CD4-positive, alpha-beta T cell treated with Interleukin-6 for 4 hours (primary cell): ENCODE data around the gene ZNF672.
"Not testable (repeated sequence)": the region's sequence is repeated elsewhere in the genome, so short reads cannot be mapped to it uniquely, and the experiment has no call there.

Source experiments
- DNase-seq: peaks from one replicate; pipeline ENCODE4 v3.0.0-alpha.2; 2020; ENCODE audit warnings: mixed read lengths

The ZNF672 gene

DNA sequence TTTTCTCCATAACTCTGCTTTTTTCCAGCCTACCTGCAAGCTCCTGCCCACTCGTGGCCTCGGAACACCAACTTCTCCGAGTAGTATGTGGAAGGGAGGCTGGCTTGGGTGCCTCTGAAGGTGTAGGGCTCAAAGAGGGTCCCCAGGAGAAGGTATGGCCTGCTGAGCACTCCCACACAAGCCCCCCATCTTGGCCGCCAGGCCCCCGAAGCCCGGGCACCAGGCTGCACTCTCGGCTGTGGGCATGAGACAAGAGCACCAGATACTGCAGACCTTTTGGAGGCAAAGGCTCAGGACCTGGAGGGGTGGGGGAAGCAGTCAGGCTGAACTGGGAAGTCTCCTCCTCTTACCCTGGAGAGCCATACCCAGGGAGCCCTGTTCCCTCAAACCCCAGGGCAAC is 19.2 kb downstream of the ZNF672 start:
- DNase-seq: no peak

DNA sequence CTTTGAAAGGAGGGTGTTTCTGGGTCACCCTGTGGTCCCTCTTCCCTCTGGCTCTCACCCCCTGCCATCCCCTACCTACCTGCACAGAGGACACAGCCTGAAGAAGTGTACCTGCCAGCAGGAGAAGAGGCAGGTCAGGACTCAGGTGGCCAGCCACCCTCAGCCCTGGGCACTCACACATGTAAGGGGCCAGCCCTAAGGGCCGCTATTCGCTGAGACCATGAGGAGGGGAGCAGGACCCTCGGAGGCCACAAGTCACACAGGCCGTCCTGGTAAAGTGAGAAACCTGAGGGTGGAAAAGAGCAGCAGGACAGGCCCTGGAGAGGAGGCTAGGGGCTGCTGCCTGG is 19.7 kb downstream of the ZNF672 start:
- no peak for DNase-seq

DNA sequence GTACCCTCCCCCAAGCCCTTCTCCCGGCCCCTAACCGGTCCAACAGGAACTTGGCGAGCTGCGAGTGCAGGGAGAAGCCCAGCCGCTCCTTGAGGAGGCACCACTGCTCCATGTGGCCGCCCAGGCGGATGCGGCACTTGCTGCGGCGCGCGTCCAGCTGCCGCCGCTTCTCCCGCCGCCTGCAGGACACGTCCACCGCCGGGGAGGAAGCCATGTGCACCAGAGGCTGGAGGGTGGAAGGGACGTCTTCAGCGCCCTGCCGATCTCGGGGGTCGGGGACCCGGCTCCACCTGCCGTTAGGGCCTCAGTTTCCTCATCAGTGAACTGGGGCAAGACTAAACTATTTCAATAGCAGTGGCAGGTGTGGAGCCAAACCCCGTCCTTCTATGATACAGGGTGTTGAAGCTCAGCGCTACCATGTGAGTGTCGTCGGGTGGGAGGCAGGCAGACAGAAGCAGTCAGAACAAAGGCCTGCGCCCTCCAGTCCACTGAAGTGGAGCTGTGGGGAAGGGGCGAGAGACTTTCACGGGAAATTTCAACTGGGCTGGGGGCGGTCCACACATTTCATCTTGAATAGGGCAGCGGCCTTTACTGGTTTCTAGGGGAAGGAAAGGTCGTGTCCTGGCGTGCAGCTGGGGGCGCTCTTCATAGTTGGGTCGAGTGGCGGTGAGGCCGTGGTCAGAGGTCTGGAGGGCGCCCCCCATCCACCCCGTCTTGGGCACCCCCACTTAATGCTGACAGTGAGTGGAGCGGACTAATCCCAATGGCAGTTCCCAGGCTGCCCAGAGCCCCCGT is 20.3 kb downstream of the ZNF672 start:
- DNase-seq: peak; percentile 39

DNA sequence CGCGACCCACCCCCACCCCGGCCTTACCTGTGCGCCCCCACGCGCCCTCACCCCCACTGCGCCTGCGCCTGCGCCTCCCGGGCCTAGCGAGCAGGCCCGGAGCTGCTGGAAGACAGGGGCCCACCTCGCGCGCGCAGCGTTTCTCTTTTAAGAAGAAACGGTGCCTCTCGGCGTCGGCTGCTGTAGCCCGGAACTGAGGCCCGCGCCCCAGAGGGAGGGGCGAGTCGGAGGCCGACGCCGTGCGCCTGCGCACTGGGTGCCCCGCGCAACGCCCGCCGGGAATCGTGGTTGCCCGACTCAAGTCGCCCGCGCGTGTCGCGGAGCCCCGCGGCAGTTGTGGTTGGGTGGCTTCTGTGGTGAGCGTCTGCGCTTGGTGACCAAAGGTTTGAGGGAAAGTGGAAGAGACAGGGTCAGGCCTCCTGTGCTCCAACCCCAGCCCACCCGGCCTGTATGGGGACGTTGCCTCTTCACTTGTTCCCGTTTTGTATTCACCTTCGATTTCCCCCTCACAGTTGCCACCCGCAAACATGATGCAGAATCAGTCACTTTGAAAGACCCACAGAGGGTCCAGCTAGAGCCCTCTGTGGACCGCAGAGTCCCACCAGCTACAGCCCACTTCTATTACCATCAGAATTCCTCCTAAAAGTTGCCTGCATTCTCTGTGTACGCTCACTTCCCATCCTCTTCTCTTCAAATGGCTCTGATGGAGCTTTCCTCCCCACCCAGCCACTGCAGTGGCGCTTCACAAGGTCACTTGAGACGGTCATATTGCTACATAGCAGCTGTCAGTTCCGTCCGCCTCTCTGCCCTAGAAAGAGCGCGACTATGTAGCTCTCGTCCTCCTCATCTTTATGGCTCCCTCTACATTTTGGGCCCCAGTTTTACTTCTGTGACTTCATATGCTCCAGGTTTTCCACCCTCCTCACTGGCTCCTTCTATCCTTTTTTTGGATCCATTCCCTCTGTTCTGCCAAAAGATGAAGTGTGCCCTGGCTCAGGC is 21.2 kb downstream of the ZNF672 start, which contains the start of gene ZNF692:
Gene ZNF692 (minus strand): TSS at position 195 of the 999 bp plus-strand sequence. CDS start 776 bp downstream, outside the sequence.
- DNase-seq: peak; percentile 98

DNA sequence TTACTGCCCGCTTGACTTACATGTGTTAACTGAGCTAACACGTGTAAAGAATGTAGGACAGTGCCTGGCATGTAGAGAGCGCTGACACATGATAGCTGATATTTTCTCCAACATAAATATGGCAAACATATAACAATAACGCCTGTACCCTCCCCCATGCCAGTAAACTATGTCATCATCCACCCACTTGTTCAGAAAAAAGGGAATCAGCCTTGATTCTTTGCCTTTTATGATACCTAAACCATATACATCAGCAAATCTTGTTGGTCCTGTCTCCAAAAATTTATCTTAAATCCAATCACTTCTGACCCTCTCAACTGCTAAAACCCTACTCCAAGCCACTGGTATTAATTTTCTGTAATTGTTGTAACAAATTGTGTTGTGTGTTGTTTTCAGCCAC is 22.0 kb downstream of the ZNF672 start:
- no peak for DNase-seq

- DNase-seq: no peak
These were observed 23.6 kb downstream of the ZNF672 start for GRCh38 chr1:248861616-248862015.

- no peak for DNase-seq
These were observed 24.6 kb downstream of the ZNF672 start for GRCh38 chr1:248862695-248862997.

GRCh38 chr1:248862998-248863881 is 25.2 kb downstream of the ZNF672 start:
- DNase-seq: peak; percentile 91

DNA sequence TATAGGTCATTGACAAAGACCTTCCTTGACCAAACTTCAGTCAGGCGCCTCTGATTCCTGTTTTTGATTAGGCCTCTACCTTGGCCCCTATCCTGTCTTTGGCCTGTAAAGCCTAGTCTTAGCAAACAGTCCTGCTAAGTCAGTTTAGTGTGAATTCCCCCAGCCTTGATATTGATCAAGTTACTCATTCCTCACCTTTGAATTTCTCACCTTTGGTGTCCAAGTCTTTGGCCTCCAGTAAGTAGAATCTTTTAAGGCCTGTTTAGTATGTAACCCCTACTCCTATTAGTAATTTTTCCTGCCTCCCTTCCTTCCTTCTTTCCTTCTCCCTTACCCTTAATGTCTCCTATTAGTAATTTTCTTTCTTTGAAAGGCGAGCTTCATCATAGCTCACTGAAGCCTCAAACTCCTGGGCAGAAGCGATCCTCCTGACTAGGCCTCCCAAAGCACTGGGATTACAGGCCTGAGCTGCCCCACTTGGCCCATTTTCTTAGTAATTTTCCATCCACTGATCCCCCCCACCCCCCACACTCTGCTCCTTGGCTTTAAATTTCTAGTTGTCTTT is 33.9 kb downstream of the ZNF672 start:
- DNase-seq: no peak

GRCh38 chr1:248872752-248873408 is 34.9 kb downstream of the ZNF672 start:
- peak; percentile 49 for DNase-seq

GRCh38 chr1:248873409-248873992 is 35.5 kb downstream of the ZNF672 start:
- peak; percentile 87 for DNase-seq

- peak; percentile 82 for DNase-seq
These were observed 36.0 kb downstream of the ZNF672 start for GRCh38 chr1:248873993-248874533.

GRCh38 chr1:248881261-248881660 is 43.2 kb downstream of the ZNF672 start:
- DNase-seq: no peak

DNA sequence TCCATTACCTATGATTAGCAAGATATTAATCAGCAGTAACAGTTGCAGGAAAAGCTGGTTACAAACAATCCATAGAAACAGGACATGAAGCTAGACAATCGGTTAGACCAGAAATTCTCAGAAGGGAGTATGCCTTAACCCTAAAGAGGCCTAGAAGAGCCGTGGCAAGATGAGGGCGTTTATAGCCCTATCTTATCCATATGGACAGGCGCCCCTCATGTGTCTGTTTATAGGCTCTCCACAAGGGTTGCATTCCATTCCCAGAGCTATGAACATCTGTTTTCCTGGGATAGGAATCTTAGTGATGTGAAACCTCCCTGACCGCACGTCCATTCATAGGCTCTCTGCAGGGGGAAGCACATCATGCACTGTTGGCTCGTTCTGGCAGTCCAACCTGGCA is 44.4 kb downstream of the ZNF672 start:
- DNase-seq: not testable (repeated sequence)

DNA sequence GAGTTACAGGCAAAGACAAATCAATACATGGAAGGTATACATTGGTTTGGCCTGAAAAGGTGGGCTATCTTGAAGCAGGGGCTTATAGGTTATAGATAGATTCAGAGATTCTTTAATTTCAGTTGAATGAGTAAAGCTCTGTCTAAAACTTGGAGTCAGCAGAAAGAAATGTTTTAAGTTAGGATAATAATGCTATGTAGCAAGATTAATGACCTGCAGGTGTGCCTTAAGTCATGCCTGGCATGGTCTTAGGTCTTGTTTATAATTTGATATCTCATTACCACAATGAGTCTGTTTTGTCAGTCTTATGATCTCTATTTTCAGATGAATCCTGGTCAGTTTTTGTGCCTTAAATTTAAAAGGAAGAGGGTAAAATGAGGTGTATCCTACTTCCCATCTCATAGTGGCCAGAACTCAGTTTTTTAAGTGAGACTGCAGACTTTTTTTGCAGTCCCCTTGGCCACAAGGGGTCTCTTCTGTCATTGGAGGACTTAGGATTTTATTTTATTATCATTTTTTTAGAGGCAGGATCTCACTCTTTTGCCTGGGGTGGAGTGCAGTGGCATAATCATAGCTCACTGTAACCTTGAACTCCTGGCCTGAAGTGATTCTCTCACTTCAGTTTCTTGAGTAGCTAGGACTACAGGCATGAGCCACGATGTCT is 46.7 kb downstream of the ZNF672 start:
- no peak for DNase-seq

DNA sequence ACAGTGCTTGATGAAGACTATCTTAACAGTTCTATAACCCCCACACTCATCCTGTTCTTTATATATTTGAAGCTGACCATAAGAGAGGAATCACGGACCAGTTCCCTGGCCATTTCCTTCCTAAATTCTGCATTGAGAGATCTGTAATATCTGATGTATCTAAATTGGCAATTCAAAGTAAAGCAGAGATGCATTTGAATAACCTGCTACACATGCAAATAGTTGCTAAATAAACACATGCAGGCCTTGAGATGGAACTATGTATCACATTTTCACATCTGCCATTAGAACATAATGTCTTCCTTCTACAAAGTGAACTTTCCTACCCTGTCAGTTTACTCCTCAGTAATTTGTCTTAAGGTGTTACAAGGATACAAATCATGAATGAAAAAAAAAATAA is 47.6 kb downstream of the ZNF672 start:
- no peak for DNase-seq

- no peak for DNase-seq
These were observed 48.3 kb downstream of the ZNF672 start for GRCh38 chr1:248886237-248886895.

DNA sequence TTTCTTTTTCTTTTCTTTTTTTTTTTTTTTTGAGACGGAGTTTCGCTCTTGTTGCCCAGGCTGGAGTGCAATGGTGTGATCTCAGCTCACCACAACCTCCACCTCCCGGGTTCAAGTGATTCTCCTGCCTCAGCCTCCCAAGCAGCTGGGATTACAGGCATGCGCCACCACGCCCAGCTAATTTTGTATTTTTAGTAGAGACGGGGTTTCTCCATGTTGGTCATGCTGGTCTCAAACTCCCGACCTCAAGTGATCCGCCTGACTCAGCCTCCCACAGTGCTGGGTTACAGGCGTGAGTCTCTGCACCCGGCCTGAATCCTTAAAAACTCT is 51.9 kb downstream of the ZNF672 start:
- DNase-seq: not testable (repeated sequence)

DNA sequence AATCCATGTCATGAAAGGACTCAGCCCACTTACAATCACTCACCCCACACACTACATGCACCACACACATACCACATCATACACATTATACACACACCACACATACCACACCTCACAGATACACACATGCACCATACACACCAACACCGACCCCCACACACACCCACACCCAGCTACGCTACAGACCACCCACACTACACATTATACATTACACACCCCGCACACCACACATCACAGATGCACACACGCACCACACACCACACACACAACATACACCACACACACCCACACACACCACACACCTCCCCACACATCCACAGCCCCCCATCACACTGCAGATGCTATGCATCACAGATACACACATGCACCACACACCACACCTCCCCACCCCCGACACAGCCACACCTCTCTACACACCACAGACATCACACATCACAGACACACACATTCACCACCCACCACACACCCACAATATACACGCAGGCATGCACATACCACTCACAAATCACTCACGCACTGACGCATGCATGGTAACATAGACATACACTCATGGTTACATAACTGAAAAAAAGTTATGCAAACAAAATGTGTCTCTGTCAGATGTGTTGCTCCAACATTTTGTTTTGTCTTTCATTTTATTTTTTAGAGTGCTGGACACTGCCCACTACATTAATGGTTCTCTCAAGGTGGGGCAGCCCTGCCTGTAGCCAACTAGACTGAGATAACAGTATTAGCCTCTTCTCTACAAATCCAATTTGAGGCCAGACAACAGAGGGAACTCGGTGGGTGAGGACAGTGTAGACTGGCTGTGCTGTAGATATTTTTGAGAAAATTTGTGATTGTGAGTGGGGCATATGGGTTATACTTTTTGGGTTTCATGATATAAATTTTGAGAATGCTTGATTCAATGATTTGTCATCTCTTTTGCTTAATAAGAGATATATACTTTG is 52.8 kb downstream of the ZNF672 start:
- no peak for DNase-seq
